Epithelial cell of proximal tubule (primary cell): Measurements from ENCODE around the gene IFNG. TPM values are rescaled to one million over a fixed set of nuclear protein-coding genes. Genes with fewer than 3 reads are reported as not detected.

ENCODE experiments used
- DNase-seq: peaks from one replicate; pipeline ENCODE4 v3.0.0-alpha.2; 2011; ENCODE audit warnings: low read depth
- H3K4me3 ChIP-seq: 2 replicates; pipeline ENCODE4 v1.5.1; 2011; ENCODE audit warnings: low read depth, mild to moderate bottlenecking, low read length
- CTCF ChIP-seq: conservative IDR thresholded peaks from 2 replicates; pipeline ENCODE4 v1.5.1; 2012; ENCODE audit warnings: low read depth, mild to moderate bottlenecking, low read length
- total RNA-seq: library from RNA; depleted of rRNA; stranded (reverse); fragments of >200 nt; gene quantifications from 2 replicates; pipeline ENCODE4 v1.2.3, GENCODE V29; 2015

IFNG gene
- total RNA-seq, 1 donor from 2014 or later, result not detected

GRCh38 chr12:68135520-68135919, 24.0 kb downstream of the IFNG start:
- TF ChIP-seq CTCF, result no peak
- H3K4me3 ChIP-seq, result no peak overlapping the region
- no peak for DNase-seq

DNA sequence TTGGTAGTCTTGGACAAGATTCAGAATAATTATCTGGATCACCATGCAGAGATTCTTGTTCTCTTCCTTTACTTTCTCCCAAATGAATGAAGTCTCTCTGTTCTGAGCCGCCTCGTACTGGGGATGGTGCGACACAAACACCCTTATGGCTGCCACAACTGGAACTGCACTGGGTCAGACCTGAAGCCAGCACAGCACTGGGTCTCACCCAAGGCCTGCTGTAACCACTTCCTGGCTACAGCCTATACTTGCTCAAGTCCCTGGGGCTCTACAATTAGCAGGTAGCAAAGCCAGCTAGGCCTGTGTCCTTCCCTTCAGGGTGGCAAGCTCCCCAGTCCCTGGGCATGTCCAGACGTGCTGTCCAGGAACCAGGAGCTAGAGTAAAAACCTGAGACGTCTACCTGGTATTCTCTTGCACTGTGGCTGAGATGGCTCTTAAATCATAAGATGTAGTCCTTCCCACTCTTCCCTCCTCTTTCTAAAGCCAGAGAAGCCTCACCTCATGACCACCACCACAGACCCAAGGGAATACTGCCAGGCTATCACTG, 27.6 kb downstream of the IFNG start:
- no peak overlapping the region for H3K4me3 ChIP-seq
- DNase-seq, result no peak
- TF ChIP-seq CTCF, result no peak

DNA sequence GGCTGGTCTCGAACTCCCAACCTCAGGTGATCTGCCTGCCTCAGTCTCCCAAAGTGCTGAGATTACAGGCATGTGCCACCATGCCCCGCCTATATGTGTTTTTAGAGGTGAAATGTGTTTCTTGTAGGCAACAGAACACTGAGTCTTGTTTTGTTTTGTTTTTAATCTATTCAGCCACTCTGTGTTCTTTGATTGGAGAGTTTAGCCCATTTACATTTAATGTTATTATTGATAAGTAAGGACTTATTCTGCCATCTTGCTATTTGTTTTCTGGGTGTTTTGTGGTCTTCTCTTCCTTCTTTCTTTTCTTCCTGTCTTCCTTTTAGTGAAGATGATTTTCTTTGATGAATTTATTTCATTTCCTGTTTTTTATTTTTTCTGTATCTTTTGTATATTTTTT, 29.6 kb downstream of the IFNG start:
- H3K4me3 ChIP-seq, result no peak overlapping the region
- no peak for TF ChIP-seq CTCF
- no peak for DNase-seq

- no peak for DNase-seq
- no peak for TF ChIP-seq CTCF
- no peak overlapping the region for H3K4me3 ChIP-seq
These were observed 37.2 kb downstream of the IFNG start for GRCh38 chr12:68122236-68122920.

GRCh38 chr12:68121143-68121542, 38.4 kb downstream of the IFNG start:
- TF ChIP-seq CTCF, result no peak
- no peak for DNase-seq
- H3K4me3 ChIP-seq, result no peak overlapping the region

DNA sequence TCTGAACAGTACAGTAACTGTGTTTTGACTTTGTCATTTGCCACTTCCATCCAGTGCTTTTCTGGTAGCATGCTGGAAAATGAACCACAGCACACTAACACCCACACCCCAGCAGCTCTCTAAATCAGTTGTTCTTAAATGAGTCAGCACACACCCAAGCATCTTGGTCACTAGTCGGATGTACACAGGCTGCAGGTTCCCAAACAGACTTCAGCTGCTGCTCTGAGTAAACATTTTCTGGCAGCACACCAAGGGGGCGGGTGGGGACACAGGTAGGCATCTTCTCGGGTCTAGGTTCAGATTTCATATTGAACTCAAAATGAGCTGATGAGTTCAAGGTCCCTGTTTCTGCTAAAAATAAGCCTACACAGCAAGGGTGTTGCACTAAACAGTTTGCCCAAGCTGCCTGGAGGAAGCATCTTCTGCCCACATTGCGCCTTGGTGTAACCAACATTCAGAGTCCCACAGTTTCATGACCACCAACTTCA, 39.8 kb downstream of the IFNG start:
- TF ChIP-seq CTCF, result no peak
- H3K4me3 ChIP-seq, result no peak overlapping the region
- DNase-seq, result no peak

DNA sequence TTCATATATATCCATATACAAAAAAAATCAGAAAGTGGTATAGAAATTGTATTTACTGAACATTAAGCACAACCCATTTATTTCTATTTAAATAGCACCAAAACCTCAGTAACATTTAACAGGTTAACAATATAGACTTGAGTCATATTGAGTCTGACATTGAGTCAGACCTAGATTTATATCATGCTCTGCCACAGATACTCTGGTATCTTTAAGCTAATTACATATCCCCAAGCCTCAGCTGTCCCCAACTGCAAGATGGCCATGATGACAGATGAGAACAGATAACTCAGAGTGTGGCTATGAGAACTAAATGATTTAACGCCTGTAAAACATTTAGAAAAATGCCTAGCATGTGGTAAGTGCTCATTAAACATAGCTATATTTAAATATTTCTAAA, 40.3 kb downstream of the IFNG start:
- no peak for TF ChIP-seq CTCF
- DNase-seq, result no peak
- no peak overlapping the region for H3K4me3 ChIP-seq
